ENCODE measurements around the gene ERBB4. TPM values are rescaled to one million over a fixed set of nuclear protein-coding genes. Genes with fewer than 3 reads are reported as not detected.

Gene ERBB4
- total RNA-seq, 3 donors from 2014 or later, result 1.6 to 53.1 (median 18.4) TPM

GRCh38 chr2:211994806-211995205 lies 543.8 kb downstream of the ERBB4 start:
- TF ChIP-seq POLR2A (IDR thresholded peaks at IDR 0.05) (no peak), CTCF (IDR thresholded peaks at IDR 0.05) (no peak), POLR2AphosphoS5 (IDR thresholded peaks at IDR 0.05) (no peak)
- Histone ChIP-seq H3K4me3 (no peak overlapping the region), H3K27ac (no peak overlapping the region), H3K9me3 (no peaks in the 10 kb centered on the region), H3K36me3 (no peaks in the 10 kb centered on the region), H3K27me3 (no peaks in the 10 kb centered on the region), H3K4me1 (no peaks in the 10 kb centered on the region)
- DNase-seq (ENCODE audit: low spot score in 2 of 2), result no peak
- intact Hi-C loops (cut with DNase I; ENCODE audit: low total_unique reads), result no loop called here

GRCh38 chr2:211990335-211990734 lies 548.3 kb downstream of the ERBB4 start:
- Histone ChIP-seq H3K4me3 (no peak overlapping the region), H3K36me3 (no peaks in the 10 kb centered on the region), H3K27ac (no peak overlapping the region), H3K9me3 (no peaks in the 10 kb centered on the region), H3K27me3 (no peaks in the 10 kb centered on the region), H3K4me1 (no peaks in the 10 kb centered on the region)
- intact Hi-C loops (cut with DNase I; ENCODE audit: low total_unique reads), result no loop called here
- DNase-seq (ENCODE audit: low spot score in 2 of 2), result no peak
- TF ChIP-seq POLR2A (IDR thresholded peaks at IDR 0.05) (no peak), CTCF (IDR thresholded peaks at IDR 0.05) (no peak), POLR2AphosphoS5 (IDR thresholded peaks at IDR 0.05) (no peak)

- no peak for DNase-seq (ENCODE audit: low spot score in 2 of 2)
- TF ChIP-seq CTCF (IDR thresholded peaks at IDR 0.05) (no peak), POLR2AphosphoS5 (IDR thresholded peaks at IDR 0.05) (no peak), POLR2A (IDR thresholded peaks at IDR 0.05) (no peak)
- Histone ChIP-seq H3K36me3 (no peaks in the 10 kb centered on the region), H3K4me1 (no peaks in the 10 kb centered on the region), H3K9me3 (no peaks in the 10 kb centered on the region), H3K27me3 (no peaks in the 10 kb centered on the region), H3K27ac (no peak overlapping the region), H3K4me3 (no peak overlapping the region)
- intact Hi-C loops (cut with DNase I; ENCODE audit: low total_unique reads), result no loop called here
Observed at GRCh38 chr2:211986313-211986712, 552.3 kb downstream of the ERBB4 start.

GRCh38 chr2:211985393-211985792 lies 553.2 kb downstream of the ERBB4 start:
- intact Hi-C loops (cut with DNase I; ENCODE audit: low total_unique reads), result no loop called here
- Histone ChIP-seq H3K27me3 (no peaks in the 10 kb centered on the region), H3K4me3 (no peak overlapping the region), H3K4me1 (no peaks in the 10 kb centered on the region), H3K36me3 (no peaks in the 10 kb centered on the region), H3K27ac (no peak overlapping the region), H3K9me3 (no peaks in the 10 kb centered on the region)
- no peak for DNase-seq (ENCODE audit: low spot score in 2 of 2)
- TF ChIP-seq CTCF (IDR thresholded peaks at IDR 0.05) (no peak), POLR2A (IDR thresholded peaks at IDR 0.05) (no peak), POLR2AphosphoS5 (IDR thresholded peaks at IDR 0.05) (no peak)

GRCh38 chr2:211982162-211982561 lies 556.4 kb downstream of the ERBB4 start:
- DNase-seq (ENCODE audit: low spot score in 2 of 2), result no peak
- TF ChIP-seq POLR2AphosphoS5 (IDR thresholded peaks at IDR 0.05), result no peak
- no peak for TF ChIP-seq CTCF (IDR thresholded peaks at IDR 0.05)
- no peak for TF ChIP-seq POLR2A (IDR thresholded peaks at IDR 0.05)
- intact Hi-C loops (cut with DNase I; ENCODE audit: low total_unique reads), result no loop called here

More at GRCh38 chr2:211982162-211982561, 556.4 kb downstream of the ERBB4 start:
- Histone ChIP-seq H3K4me3 (no peak overlapping the region), H3K27ac (no peak overlapping the region), H3K36me3 (no peaks in the 10 kb centered on the region), H3K4me1 (no peaks in the 10 kb centered on the region), H3K27me3 (no peaks in the 10 kb centered on the region), H3K9me3 (no peaks in the 10 kb centered on the region)

Measured in breast epithelium (tissue), 4 donors.